Activated T-helper 1 cell treated with anti-CD3 and anti-CD28 coated beads, Interleukin-2, amount 50 U/mL, for 16 hours (primary cell): ENCODE results near the gene CTNND1.
"Not testable (repeated sequence)": the region's sequence is repeated elsewhere in the genome, so short reads cannot be mapped to it uniquely, and the experiment has no call there.

Experiments
- DNase-seq, 2 donors: peaks; one replicate each; pipeline ENCODE4 v3.0.0-alpha.2; 2020; ENCODE audit warnings: low read depth in 1 of 2, low spot score in 1 of 2

The CTNND1 gene, protein sequence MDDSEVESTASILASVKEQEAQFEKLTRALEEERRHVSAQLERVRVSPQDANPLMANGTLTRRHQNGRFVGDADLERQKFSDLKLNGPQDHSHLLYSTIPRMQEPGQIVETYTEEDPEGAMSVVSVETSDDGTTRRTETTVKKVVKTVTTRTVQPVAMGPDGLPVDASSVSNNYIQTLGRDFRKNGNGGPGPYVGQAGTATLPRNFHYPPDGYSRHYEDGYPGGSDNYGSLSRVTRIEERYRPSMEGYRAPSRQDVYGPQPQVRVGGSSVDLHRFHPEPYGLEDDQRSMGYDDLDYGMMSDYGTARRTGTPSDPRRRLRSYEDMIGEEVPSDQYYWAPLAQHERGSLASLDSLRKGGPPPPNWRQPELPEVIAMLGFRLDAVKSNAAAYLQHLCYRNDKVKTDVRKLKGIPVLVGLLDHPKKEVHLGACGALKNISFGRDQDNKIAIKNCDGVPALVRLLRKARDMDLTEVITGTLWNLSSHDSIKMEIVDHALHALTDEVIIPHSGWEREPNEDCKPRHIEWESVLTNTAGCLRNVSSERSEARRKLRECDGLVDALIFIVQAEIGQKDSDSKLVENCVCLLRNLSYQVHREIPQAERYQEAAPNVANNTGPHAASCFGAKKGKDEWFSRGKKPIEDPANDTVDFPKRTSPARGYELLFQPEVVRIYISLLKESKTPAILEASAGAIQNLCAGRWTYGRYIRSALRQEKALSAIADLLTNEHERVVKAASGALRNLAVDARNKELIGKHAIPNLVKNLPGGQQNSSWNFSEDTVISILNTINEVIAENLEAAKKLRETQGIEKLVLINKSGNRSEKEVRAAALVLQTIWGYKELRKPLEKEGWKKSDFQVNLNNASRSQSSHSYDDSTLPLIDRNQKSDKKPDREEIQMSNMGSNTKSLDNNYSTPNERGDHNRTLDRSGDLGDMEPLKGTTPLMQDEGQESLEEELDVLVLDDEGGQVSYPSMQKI

DNA sequence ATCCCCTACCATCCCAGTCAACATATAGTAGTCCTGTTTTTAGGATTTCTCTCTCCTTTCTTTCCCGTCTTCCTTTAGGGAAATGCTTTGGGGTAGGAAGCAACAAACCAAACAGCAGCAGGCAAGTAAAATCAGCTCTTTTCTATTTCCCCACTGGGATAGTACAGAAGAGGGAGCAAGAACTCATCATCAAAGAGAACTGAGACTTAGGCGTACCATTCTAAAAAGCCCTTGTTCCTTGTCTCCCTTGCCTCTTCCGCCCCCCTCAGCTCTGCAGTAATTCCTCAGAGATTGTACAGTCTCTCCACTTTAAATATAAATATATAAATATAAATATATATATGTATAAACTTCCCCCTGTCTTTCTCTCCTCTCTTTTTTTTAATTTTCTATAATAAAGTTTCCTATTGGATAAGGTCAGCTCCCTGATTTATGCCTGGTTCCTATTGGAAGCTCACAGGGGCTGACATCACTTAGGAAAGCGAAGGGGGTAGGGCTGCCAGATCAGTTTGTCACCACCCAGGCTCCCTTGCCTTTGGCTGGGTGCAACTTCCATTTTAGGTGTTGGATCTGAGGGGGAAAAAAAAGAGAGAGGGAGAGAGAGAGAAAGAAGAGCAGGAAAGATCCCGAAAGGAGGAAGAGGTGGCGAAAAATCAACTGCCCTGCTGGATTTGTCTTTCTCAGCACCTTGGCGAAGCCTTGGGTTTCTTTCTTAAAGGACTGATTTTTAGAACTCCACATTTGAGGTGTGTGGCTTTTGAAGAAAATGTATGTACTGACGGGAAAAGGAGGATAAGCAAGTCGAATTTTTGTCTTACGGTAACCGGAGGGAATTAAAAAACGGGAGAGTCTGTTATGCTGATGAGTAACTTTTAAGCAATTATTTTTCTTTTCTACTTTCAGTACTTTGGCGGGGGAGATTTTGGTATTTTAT lies at the start of gene CTNND1:
Gene CTNND1, plus strand, starts transcription at position 502 of the 934 bp plus-strand sequence. CDS start 29,677 bp downstream, outside the sequence.
- DNase-seq = no peak

DNA sequence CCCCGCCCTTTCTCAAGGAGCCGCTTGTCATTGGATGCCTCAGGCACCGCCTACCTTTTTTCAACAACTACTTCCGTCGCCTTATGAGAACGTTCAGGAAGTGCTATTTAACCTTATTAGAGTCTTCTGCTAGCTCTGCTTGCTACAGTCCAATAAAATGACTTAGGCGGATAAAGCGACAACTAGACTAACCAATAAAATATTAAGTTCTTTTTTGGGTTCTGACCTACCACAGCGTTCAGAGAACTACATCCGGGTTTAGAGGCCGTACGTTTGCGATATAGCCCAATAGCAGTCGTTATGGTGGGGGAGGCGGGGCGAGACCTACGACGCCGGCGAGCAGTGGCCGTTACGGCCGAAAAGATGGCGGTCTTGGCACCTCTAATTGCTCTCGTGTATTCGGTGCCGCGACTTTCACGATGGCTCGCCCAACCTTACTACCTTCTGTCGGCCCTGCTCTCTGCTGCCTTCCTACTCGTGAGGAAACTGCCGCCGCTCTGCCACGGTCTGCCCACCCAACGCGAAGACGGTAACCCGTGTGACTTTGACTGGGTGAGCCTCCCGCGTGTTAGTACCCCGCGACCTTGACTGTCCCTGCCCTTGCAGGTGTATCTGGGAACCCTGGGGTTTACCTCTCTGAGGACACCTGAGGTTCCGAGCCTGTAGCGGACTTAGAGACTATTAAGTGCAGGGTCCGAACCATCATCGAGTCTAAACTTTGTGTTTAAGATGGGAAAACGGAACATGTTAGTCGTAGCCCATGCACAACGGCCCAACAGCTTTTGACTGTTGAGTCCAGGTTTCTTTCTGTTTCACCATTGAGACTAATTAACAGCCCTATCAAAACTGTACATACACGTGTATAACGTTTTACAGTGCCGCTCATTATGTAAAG lies 49.1 kb upstream of the CTNND1 start, which contains the start of gene TMX2:
Gene TMX2, plus strand, starts transcription at position 338 of the 895 bp plus-strand sequence. Its CDS starts 26 bp downstream, at position 364.
- peak; percentile 76 to 84 for DNase-seq

DNA sequence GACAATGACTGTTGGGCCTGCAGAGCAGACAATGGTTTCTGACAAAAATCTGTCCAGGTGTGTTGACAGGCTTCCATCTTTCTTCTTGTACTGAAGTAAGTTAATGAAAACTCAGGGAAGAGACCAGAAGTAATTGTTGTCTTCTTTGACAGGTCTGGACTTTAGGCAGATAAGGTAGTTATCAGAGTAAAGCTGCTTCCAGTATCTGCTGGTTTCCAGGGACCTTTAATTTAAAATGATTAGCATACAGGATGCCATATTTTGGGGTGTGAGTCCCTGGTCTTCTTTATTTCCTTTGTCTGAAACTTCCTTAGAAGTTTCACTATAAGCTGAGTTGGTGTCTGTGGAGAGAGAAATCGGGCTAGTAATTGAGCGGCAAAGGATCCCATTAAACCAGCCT lies 47.8 kb upstream of the CTNND1 start:
- no peak for DNase-seq

DNA sequence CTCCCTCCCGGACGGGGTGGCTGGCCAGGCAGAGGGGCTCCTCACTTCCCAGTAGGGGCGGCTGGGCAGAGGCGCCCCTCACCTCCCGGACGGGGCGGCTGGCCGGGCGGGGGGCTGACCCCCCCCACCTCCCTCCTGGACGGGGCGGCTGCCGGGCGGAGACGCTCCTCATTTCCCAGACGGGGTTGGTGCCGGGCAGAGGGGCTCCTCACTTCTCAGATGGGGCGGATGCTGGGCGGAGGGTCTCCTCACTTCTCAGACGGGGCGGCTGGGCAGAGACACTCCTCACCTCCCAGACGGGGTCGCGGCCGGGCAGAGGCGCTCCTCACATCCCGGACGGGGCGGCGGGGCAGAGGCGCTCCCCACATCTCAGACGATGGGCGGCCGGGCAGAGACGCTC lies 44.9 kb upstream of the CTNND1 start:
- not testable (repeated sequence) for DNase-seq

DNA sequence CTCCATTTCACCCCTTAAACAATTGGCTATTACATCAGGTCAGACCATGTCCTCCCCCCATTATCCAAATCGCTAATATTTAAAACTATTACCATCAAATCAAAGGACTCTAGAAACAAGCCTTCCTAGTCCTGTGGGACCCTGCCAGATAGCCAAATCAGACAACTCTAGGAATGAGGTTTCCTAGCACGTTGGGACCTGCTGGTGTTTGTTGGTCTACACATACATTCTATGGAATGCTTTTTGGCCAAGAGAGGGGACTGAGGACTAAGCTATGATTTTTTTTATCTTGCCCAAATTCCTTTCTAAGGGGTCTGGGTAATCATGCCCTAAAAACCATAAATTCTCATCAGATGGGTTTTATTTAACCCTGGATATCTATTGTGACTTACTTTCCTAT lies 34.4 kb upstream of the CTNND1 start:
- no peak for DNase-seq

DNA sequence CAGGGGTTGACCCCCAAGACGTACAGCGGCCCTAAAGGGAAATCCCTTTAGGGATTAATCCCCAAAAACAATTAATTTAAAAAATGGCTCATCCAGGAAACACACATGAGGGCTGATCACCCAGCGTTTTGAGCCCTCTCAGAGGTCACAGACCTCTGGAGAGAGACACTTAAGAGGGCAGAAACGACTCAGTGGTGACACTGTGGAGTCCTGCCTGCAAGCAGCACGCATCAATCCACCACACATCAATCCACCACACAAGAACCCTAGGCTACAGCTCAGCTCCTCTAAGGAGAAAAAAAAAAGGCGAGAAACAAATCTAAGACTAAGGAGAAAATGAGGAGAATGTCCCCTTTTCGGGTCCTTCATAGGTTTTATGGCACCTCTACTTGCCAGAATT lies 32.8 kb upstream of the CTNND1 start:
- no peak for DNase-seq

DNA sequence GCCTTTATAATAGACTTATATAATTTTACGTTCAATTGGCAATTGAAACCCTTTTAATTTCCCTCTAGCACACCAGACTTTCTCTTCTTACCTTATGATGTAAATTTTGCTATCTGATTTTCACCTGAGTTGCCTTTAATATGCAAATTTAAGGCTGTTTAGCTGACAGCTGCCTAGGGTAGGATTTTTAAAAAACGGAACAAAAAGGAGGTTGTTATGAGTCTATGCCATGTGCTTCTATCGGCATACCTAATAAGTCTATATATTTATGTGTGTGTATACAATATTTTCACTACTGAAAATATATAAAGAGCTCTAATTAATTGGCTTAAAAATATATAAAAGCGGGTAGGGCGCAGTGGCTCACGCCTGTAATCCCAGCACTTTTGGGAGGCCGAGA lies 32.1 kb upstream of the CTNND1 start:
- DNase-seq = no peak

DNA sequence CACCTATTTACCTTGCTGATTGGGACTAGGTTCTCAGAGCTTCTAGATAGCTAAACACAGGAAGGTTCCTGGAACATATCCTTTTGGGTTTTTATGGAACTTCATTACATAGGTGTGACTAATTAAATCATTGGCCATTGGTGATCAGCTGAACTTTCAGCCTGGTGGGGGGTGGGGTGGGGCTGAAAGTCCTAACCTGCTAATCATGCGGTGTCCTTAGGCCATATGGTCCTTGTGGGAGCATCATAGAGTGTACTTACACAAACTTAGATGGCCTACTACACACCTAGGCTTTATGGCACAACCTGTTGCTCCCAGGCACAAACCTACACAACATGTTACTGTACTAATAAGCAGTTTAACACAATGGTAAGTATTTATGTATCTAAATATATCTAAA lies 28.9 kb upstream of the CTNND1 start:
- no peak for DNase-seq

DNA sequence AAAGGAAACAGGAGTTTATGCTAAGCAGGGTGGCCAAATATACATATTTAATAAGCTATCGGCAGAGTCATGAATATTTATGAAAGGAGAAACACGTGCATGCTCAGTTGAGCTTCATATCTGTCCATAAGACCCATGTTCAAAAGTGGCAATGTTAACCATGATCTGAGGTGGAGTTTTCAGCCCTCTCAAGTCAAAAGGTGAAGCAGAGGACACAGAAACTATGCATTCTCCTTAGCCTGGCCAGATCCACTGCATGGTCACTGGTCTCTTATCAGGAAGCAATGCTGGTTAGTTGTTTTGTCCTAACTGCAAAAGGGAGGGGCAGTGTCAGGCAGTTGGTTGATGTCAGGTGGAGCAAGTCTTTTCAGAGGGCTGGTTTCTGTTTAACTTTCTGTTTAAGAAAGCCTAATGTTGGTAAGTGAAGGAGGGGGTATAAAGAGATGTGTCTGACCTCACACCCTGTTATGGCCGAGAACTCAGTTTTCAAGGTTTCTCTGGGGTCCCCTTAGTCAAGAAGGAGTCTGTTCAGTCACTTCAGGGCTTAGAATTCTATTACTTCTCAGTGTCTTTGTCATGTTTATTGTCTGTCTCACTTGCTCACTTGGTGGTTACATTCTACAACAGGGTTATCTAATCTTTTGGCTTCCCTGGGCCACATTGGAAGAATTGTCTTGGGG lies 25.8 kb upstream of the CTNND1 start:
- no peak for DNase-seq

DNA sequence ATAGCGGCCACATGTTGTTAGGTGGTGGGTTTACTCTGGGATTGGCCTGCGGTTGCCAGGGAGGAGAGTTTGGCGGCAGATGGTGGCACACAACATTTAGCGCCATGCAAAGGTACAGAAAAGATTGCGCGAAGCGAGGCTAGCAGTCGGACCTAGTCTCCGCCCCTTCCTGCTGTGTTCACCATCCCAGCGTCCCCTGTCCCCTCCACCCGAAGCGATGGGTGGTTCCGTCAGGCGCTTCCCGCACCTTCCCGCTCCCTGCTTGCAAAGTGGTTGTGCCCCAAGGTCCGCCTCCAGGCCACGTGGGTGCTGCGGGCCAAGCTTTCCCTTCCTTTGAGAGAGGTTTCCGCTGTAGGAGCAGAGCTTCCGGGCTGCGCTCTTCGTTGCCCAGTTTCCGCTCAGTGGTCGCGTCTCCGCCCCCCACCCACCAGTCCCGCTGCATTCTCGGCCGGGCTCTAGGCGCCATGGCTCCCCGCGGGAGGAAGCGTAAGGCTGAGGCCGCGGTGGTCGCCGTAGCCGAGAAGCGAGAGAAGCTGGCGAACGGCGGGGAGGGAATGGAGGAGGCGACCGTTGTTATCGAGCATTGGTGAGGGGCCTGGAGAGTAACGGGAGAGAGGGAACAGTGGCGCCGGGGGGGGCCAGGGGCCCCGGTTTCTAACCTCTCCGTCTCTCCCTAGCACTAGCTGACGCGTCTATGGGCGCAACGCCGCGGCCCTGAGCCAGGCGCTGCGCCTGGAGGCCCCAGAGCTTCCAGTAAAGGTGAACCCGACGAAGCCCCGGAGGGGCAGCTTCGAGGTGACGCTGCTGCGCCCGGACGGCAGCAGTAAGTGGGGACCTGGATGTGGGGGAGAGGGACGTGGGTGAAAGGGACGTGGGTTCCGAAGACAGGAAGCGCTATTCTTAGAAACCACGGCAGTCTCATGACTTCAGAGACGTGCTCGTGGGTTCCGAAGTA lies 20.2 kb upstream of the CTNND1 start, which contains the start of gene SELENOH:
Gene SELENOH, plus strand, starts transcription at position 360 of the 955 bp plus-strand sequence. Its CDS starts 105 bp downstream, at position 465.
- peak; percentile 82 to 90 for DNase-seq

DNA sequence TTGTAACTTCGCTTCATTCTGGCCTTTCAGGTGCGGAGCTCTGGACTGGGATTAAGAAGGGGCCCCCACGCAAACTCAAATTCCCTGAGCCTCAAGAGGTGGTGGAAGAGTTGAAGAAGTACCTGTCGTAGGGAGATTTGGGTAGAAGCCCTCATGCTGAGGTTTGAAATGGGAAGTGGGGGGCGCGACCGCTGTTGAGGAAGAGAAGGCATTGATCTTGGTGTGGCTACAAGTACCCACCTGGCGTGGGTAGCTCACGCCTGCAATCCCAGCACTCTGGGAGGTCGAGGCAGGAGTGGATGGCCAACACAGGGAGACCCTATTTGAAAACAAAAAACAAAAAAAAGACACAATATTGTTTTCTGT lies 19.5 kb upstream of the CTNND1 start:
- DNase-seq = no peak

DNA sequence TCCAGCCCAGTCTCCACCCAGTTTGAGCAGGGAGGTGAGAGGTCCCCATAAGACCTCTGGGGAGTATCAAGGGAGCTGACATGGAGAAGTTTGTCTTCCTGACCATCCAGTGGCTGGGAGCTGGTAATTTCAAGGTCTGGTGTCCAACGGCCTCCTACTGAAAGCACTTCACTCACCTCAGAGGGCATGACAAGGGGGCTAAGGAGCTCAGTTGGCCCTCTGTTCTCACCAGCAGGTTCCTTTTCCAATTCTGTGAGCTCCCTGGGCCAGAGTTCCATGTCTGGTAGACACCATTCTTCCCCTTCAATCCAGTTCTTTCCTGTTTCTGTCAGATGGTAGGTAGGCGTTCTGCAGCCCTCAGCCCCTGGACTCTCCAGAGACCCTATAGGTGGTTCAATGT lies 17.2 kb upstream of the CTNND1 start:
- no peak for DNase-seq

DNA sequence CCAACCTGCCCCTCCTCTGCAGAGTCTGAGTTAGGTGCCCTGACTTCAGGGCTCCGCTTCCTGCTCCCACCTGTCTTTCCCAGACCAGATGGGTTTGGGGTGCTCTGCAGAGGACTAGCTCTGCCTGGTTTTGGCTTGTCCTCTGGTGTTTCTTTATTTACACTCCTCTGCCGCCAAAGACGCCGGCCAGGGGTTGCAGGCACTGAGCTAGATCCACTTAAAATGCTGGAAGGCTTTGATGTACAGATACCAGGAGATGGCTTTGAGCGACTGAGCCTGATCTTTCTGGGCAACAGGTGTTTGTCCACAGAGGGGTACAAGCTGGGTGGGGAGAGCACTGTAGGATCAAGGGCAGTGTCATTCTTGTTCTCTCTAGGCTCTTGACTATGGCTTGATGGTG lies 16.4 kb upstream of the CTNND1 start:
- DNase-seq = no peak

DNA sequence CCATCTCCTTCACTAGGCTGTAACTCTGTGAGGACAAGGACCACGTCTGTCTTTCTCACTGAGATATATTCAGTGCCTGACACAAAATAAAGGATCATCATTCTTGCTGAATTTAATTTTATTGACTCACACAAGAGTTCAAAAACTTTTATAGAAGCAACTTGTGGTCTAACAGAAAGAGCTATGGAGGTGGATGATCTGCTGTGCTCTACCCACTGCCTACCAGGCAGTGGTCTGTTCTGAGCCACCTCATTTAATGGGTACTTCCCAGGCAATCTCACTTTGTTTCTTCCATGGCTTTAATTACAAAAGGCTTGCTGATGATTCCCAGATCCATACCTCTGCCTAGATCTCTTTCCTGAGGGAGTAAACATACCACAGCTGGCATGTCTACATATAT lies 14.7 kb upstream of the CTNND1 start:
- no peak for DNase-seq

DNA sequence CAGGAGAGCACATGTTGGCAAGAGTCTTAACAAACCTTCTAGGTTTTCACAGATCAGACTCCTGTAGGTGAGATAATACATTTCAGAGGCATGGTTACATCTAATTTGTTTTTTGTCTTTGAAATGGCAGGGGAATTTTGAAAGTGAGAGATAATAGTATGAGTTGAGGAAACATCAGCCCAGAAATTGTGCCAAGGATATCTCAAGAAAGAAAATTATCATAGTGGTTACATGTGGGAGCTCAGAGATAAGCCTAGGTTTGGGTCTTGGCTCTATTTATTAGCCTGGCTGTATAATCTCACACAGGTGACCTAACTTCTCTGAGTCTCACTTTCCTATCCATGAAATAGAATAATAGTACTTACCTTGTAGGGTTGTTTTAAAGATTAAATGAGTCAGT lies 10.4 kb upstream of the CTNND1 start:
- DNase-seq = no peak

DNA sequence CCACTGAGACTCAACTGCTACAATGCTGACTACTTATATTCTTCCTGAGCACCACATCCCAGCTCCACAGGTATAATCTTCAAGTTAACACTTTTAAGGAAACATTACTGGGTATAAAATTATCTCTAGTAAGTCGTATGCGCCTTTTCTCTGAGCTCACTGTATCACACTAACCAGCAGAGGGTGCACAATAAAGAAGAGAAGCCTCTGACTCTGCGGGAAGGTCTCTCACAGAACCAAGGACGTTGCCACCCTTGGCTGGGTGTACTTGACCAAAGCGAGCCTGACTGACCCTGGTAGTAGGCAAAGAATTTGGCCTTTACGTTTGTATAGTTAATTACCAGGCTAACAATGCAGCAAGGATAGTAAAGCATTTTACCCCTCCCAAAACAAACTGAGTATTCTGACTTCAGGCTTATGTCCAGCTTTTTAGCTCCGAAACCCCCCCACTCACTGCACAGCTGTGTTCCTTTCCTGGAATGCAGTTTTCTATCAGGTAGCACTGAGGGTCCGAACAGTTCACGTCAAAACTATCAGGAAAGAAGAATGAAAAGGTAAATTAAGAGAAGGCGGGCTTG lies 9.8 kb upstream of the CTNND1 start, which contains the start of gene BTBD18:
Gene BTBD18, minus strand, starts transcription at position 144 of the 578 bp plus-strand sequence. CDS start 631 bp downstream, outside the sequence.
- no peak for DNase-seq

DNA sequence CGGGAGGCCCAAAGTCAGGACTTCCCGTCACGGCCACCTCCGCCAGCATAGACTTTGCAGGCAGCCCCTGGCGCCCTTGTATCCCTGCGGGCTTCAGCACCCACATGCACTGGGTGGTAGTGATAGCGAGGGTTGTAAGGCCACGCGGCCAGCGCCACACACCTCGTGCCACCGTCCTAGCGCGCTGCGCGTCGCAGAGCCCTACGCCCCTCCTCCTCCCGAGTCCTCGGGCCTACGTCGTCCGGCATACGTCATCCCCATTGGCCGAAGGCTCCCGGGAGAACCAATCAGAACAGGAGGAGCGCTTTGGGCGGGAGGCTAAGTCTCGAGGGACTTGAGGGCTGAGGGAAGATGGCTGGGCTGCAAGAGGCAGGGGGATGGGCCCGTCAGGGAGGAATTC lies 8.6 kb upstream of the CTNND1 start:
- no peak for DNase-seq
